GM21619 (cell line): ENCODE measurements around the gene HOOK2.

Source experiments
- ATAC-seq: cut with Tn5 transposase; IDR thresholded peaks from one replicate; pipeline ENCODE4 v1.9.1; 2021; ENCODE audit not compliant: unreplicated experiment

The HOOK2 gene

GRCh38 chr19:12783849-12784393 lies 8.6 kb upstream of the HOOK2 start:
- ATAC-seq: no peak

- ATAC-seq: no peak
These were observed 8.0 kb upstream of the HOOK2 start for GRCh38 chr19:12783291-12783848.

DNA sequence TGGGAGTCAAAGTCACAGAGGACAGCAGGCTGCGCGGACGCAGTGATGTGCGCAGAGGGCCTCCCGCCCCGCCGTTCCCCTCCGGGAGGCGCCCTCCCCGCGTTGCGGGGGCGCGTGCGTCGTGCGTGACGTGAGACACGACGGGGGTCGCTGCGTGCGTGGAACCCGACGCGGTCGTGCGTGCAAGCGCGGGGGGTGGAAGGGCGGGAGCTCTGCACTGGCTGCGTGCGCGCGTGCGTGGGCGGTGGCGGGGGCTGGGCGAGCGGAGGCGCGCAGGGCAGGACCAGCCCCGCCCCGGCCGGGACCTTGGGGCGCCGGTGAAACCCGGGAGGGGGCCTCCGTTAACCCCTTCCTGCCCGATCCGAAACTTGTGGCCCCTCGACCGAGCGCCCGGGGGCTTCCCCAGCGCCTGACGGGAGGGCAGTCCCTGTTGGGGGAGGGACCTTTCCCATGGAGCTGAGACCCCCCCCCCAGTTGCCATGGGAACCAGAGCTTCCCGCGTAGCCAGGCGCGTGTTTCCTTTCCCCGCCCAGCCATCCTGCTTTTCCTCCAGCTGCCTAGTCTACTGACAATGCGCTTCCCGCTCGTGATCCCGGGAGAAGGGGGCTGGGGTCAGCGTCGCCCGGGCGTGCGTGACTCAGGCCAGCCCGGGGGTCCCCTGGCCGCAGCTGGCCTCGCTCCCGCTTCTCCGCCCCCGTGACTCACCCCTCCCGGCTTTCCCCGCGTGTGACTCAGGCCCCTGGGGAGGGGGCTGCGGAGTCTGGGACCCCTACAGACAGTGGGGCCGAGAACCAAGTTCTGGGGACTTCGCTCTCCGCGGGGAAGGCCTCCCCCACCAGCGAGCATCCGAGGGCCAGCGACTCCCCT lies 7.3 kb upstream of the HOOK2 start:
- ATAC-seq: no peak

DNA sequence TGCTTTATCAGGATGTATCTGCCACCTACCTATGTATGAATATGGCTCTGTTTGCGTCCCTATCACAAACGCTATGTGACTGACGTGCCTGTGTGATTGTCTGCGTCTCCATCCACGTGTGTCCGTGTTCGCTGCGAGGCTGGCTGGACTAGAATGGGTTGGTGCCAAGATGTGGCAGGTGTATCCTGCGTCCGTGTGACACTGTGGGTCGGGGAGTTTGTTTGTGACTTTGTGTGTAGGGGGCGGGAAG lies 6.7 kb upstream of the HOOK2 start:
- ATAC-seq: no peak

DNA sequence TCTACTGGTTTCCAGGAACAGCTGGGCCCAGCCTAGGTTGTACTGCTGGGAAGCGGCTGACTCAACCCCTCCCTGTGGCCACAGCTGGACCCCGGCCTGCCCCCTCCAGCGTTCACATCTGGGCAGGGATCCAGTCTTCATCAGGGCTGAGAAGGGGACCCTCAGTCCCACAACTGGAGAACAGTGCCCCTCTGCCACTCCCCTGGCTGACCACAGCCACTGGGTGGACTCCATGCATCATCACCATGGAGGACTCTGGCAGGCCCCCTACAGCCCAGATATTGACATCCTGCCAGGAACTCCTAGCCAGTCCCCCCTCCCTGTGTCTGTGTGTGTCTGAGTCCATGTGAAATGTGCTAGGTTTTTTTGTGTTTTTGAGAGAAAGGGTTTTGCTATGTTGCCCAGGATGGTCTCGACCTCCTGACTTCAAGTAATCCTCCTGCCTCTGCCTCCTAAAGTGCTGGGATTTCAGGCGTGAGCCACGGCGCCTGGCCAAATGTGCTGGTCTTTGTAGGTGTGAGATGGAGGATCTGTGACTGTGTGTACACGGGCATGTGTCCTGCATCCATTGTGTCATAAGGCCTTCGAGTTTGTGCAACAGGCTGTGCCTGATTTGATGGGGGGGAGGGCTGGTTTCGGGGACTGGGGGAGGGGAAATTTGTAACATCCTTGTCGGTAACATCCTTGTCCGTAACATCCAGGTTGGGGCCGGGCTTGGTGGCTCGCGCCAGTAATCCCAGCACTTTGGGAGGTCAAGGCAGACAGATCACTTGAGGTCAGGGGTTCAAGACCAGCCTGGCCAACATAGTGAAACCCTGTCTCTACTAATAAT lies 4.0 kb upstream of the HOOK2 start:
- no peak for ATAC-seq

DNA sequence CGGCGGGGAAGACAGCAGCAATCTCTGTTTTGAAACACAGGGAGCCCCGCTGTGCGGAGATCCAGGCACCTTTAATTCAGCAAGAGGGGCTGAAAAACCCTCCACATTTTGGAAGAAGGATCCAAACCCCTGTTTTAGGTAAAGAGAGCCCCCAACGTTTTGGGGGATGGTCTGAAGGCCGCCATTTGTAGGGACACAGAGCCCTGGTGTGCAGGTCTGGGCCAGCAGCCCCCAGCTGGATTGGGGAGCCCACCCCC lies 3.5 kb upstream of the HOOK2 start:
- no peak for ATAC-seq

GRCh38 chr19:12778017-12778904 lies 2.9 kb upstream of the HOOK2 start:
- ATAC-seq: no peak

- no peak for ATAC-seq
These were observed 2.1 kb upstream of the HOOK2 start for GRCh38 chr19:12777217-12778016.

GRCh38 chr19:12773571-12773970 lies 1.8 kb downstream of the HOOK2 start:
- ATAC-seq: no peak

DNA sequence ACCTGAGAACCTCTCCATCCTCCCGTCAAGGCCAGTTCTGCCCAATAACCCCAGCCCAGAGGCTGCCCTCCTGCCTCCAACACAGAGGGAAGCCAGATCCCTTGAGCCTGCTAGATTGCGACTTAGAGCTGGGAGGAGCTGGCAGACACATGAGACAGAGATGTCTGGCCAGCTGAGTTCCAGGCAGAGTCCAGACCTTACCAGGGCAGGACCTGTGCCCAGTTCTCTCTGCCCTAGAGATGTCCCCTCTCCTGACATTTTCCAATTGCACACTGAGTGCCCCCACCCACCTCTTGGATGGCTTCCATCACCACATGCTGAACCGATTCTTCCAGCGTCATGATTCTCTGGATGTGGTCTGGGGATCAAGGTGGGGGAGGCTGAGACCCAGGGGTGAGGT lies 3.0 kb downstream of the HOOK2 start:
- no peak for ATAC-seq

DNA sequence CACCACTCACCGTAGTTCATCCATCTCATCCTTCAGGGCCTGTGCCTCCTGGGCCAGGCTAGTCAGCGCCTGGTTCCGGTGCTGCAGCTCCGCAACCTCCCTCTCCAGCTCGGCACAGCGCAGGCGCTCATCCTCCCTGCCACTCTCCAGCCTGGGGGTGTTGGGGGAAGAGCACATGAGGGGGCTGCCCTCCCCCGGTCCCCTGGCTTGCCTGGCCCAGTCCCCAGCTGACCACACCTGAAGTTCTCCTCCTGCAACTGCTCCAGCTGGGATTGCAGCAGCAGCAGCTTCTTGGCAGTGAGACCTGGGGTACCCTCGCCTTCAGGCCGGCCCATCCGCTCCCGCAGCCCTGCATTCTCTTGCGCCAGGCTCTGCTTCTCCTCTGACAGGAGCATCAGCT lies 4.4 kb downstream of the HOOK2 start:
- ATAC-seq: no peak

- ATAC-seq: no peak
These were observed 5.7 kb downstream of the HOOK2 start for GRCh38 chr19:12769689-12770088.

GRCh38 chr19:12767666-12768065 lies 7.7 kb downstream of the HOOK2 start:
- ATAC-seq: no peak

DNA sequence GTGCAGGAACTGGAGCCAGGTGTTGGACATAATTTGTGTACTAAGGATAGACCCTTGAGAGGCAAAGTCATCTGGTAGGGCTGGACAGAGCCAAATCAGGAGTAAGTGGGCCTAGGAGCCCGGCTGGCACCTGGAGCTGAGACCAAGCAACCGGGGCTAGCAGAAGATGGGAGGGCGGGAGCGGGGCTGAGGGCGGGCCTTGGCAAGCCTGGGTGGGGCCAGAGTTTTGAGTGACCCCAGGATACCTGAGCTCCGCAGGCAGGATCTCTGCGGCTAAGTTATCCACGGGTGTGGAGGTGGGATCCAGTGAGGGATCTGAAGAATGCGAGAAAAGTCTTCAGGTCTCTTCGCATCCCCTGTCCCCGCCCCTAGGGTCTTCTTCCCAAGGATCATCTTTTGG lies 8.2 kb downstream of the HOOK2 start:
- ATAC-seq: no peak

GRCh38 chr19:12766051-12766521 lies 9.3 kb downstream of the HOOK2 start:
- no peak for ATAC-seq

DNA sequence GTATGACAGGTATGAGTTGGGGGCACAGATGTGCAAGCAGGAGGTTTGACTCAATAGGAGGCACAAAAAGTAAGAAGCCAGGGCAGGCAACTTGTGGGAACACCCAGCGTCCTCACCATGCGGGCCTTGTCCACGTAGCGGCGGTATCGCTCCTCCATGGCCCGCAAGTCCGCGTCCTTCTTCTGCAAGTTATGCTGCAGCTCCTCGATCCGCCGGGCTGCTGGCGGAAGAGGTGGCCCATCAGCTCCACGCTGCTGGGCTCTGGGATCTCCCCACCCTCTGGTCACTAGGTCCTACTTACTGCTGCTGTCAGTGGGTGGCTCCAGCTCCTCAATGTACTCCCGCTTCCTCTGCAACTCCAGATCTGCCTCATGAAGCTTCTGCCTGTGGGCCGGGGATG lies 10.7 kb downstream of the HOOK2 start:
- no peak for ATAC-seq

DNA sequence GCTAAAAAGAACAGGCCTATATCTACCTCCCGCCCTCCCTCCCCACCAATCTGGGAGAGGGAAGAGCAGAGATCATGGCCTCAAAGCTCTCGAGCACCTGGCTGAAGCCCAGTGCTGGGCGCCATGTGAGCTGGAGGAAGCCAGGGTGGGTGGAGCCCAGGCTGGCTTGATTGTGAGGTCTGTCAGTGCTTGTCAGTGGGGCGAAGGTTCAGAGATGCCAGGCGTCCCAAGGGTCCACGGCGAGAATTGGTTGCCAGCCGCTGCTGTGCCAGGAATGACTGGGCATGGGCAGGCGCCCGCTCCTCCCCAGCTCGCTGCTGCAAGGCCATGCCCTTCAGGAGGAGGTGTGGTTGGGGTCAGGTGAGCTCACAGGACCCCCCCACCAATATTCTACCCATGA lies 12.3 kb downstream of the HOOK2 start:
- ATAC-seq: no peak

DNA sequence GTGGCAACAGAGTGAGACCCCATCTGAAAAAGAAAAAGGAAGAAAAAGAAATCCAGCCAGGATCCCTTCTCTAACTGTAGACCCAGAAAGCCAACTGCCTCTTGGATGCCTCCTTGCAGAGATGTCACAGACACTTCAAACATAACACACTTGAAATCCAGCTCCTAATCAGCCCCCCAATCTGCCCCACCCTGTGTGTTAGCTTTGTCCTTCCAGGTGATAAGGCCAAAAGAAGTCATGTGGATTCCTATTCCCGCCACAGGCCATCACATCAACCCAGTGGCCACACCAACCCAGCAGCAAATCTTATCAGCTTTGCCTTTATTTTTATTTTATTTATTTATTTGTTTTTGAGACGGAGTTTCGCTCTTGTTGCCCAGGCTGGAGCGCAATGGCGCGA lies 15.7 kb downstream of the HOOK2 start:
- no peak for ATAC-seq

GRCh38 chr19:12757544-12758274 lies 17.6 kb downstream of the HOOK2 start:
- no peak for ATAC-seq
